Hematopoietic multipotent progenitor cell treated with erythropoietin and hydrocortisone succinate and interleukin-3 and kit ligand, for 4 days (in vitro differentiated cells): ENCODE results near the gene SLC9A9.
"Not testable (repeated sequence)": the region's sequence is repeated elsewhere in the genome, so short reads cannot be mapped to it uniquely, and the experiment has no call there.

Experiments
- DNase-seq: peaks from one replicate; pipeline ENCODE4 v3.0.0-alpha.2; 2015

Gene SLC9A9

GRCh38 chr3:143751643-143752178 is 96.6 kb downstream of the SLC9A9 start:
- DNase-seq: no peak

GRCh38 chr3:143750841-143751240 is 97.4 kb downstream of the SLC9A9 start:
- no peak for DNase-seq

- no peak for DNase-seq
Measured at GRCh38 chr3:143749926-143750325, 98.3 kb downstream of the SLC9A9 start.

- no peak for DNase-seq
Measured at GRCh38 chr3:143737065-143737464, 111.2 kb downstream of the SLC9A9 start.

GRCh38 chr3:143736205-143736997 is 111.9 kb downstream of the SLC9A9 start:
- no peak for DNase-seq

- no peak for DNase-seq
Measured at GRCh38 chr3:143731776-143732175, 116.5 kb downstream of the SLC9A9 start.

- DNase-seq: no peak
Measured at GRCh38 chr3:143731320-143731719, 116.9 kb downstream of the SLC9A9 start.

- no peak for DNase-seq
Measured at GRCh38 chr3:143727391-143727790, 120.9 kb downstream of the SLC9A9 start.

GRCh38 chr3:143726727-143727126 is 121.5 kb downstream of the SLC9A9 start:
- DNase-seq: no peak

GRCh38 chr3:143720381-143720780 is 127.9 kb downstream of the SLC9A9 start:
- DNase-seq: no peak

- DNase-seq: no peak
Measured at GRCh38 chr3:143718463-143718862, 129.8 kb downstream of the SLC9A9 start.

GRCh38 chr3:143716731-143717130 is 131.5 kb downstream of the SLC9A9 start:
- DNase-seq: no peak

GRCh38 chr3:143712522-143712921 is 135.7 kb downstream of the SLC9A9 start:
- DNase-seq: no peak

- DNase-seq: no peak
Measured at GRCh38 chr3:143707848-143708247, 140.4 kb downstream of the SLC9A9 start.

GRCh38 chr3:143700431-143700975 is 147.8 kb downstream of the SLC9A9 start:
- DNase-seq: no peak

GRCh38 chr3:143699424-143699823 is 148.8 kb downstream of the SLC9A9 start:
- no peak for DNase-seq

- no peak for DNase-seq
Measured at GRCh38 chr3:143698682-143699303, 149.5 kb downstream of the SLC9A9 start.

- DNase-seq: no peak
Measured at GRCh38 chr3:143697975-143698374, 150.3 kb downstream of the SLC9A9 start.

GRCh38 chr3:143695333-143695732 is 152.9 kb downstream of the SLC9A9 start:
- DNase-seq: not testable (repeated sequence)

GRCh38 chr3:143693506-143693905 is 154.8 kb downstream of the SLC9A9 start:
- no peak for DNase-seq

- no peak for DNase-seq
Measured at GRCh38 chr3:143686638-143687197, 161.6 kb downstream of the SLC9A9 start.

- no peak for DNase-seq
Measured at GRCh38 chr3:143685491-143685890, 162.8 kb downstream of the SLC9A9 start.

- no peak for DNase-seq
Measured at GRCh38 chr3:143677430-143677829, 170.8 kb downstream of the SLC9A9 start.

GRCh38 chr3:143676747-143677146 is 171.5 kb downstream of the SLC9A9 start:
- no peak for DNase-seq
